GM12891 (cell line): ENCODE data around the gene GALNT6.

Source experiments
- POLR2A ChIP-seq: IDR thresholded peaks from 2 replicates; pipeline ENCODE4 v1.6.1; 2011; ENCODE audit warnings: low read depth, low read length, control low read depth
- POLR2AphosphoS5 ChIP-seq: IDR thresholded peaks from 2 replicates; pipeline ENCODE4 v1.6.1; 2011; ENCODE audit warnings: low read depth, low read length, control low read depth
- POU2F2 ChIP-seq: IDR thresholded peaks from 2 replicates; pipeline ENCODE4 v1.6.1; 2011; ENCODE audit warnings: low read depth, mild to moderate bottlenecking, control low read depth, low read length, moderate library complexity
- TAF1 ChIP-seq: IDR thresholded peaks from 2 replicates; pipeline ENCODE4 v1.6.1; 2011; ENCODE audit warnings: low read depth, low read length, control low read depth

- TF ChIP-seq POLR2A (no peak), TAF1 (no peak), POLR2AphosphoS5 (no peak), POU2F2 (no peak)
Measured at GRCh38 chr12:51318846-51319599, 72.2 kb downstream of the GALNT6 start.
